Thoracic aorta (tissue), 2 donors: ENCODE results near the gene UBE2L6. TPM values are rescaled to one million over a fixed set of nuclear protein-coding genes. Genes with fewer than 3 reads are reported as not detected.

Experiments
- ATAC-seq: fragments of 150-250 bp; one replicate; pipeline ENCODE4 v1.8.0; 2017; ENCODE audit warnings: low read depth; ENCODE audit not compliant: insufficient number of reproducible peaks, low FRiP score
- DNase-seq: peaks from one replicate; pipeline ENCODE4 v3.0.0-alpha.2; 2020; ENCODE audit warnings: low spot score
- H3K27ac ChIP-seq, 2 donors: fragments of 200-600 bp; sonication (generic); 1 replicate in 1 of 2; 2 replicates in 1 of 2; pipeline ENCODE4 v1.5.1; 2016; ENCODE audit warnings: mild to moderate bottlenecking in 2 of 2, moderate library complexity in 2 of 2
- H3K27me3 ChIP-seq: fragments of 200-600 bp; sonication (generic); replicated peaks from 2 replicates; pipeline ENCODE4 v1.6.0; 2016; ENCODE audit warnings: mild to moderate bottlenecking; ENCODE audit not compliant: insufficient read depth
- H3K36me3 ChIP-seq: fragments of 200-600 bp; sonication (generic); one replicate; pipeline ENCODE4 v1.5.1; 2016
- H3K4me1 ChIP-seq, 2 donors: fragments of 200-600 bp; sonication (generic); 1 replicate in 1 of 2; 2 replicates in 1 of 2; pipeline versions ENCODE4 v1.5.1 to v1.6.0; 2016; ENCODE audit warnings: low read depth in 2 of 2, mild to moderate bottlenecking in 1 of 2; ENCODE audit not compliant: control insufficient read depth in 1 of 2
- H3K4me3 ChIP-seq: fragments of 200-600 bp; sonication (generic); 2 replicates; pipeline ENCODE4 v1.5.1; 2016; ENCODE audit warnings: mild to moderate bottlenecking
- H3K9me3 ChIP-seq: fragments of 200-600 bp; sonication (generic); 2 replicates; pipeline ENCODE4 v1.5.1; 2016
- total RNA-seq, 2 donors: library from RNA; depleted of rRNA; stranded (reverse); fragments of >200 nt; gene quantifications; one replicate each; pipeline versions ENCODE4 v1.1.0 to v1.2.3, GENCODE V29; 2016
- TF ChIP-seq, protein P1 (sequence below): fragments of 200-600 bp; sonication (generic); IDR thresholded peaks from one replicate; pipeline ENCODE4 v1.5.1; 2019; ENCODE audit warnings: antibody characterized with exemption

Gene UBE2L6
- 10 to 100 TPM; 22.6 to 45.8 TPM for total RNA-seq

DNA sequence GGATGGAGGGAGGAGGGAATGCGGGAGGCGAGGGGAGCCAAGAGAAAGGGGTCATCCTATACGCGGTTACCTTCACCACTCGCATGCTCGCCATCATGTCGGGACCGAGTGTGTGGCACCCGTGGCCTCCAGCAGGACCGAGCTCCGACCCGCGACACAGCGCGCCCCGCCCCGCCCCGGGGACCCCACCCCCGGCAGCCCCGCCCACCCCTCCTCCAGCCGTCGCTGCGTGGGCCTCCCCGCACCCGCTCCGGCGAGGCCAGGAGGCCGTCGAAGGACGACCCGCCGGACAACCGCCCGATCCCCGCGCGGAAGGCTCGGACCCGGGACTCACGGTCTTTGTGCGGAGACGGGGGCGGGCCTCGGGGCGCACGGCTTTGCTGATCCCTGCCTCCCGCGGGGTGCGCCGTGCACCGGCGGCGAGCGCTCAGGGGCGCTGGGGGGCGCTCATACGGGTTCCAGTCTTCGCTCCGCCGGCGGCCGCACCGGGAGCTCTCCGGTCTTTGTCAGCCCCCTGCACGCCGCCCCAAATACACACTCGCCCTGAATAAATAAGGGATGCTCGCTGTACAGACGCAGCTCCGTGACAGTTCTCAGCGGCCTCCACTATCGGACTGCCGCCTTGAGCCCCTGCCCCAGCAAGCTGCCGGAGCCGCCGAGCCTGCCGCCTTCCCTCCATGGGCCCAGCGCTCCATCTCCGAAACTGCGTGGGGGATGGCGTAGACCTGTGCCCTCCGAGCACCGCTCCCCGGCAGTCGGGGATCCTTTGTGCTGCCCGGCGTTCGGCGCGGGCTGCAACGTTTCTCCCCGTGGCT lies at the start of gene UBE2L6:
UBE2L6 (minus strand) TSS at position 158 of the 815 bp plus-strand sequence; CDS start at position 97, 61 bp downstream.
- Histone ChIP-seq H3K4me1 (peaks cover 8 to 20% of the 10 kb centered on the region in 2 donors), H3K4me3 (peak within 1 kb of the TSS; percentile 86), H3K9me3 (no peaks in the 10 kb centered on the region), H3K36me3 (no peaks in the 10 kb centered on the region), H3K27me3 (no peaks in the 10 kb centered on the region), H3K27ac (peak within 1 kb of the TSS; percentile 71 to 81)
- ATAC-seq (peak; percentile 40), DNase-seq (peak; percentile 19)
- TF ChIP-seq, protein P1, sequence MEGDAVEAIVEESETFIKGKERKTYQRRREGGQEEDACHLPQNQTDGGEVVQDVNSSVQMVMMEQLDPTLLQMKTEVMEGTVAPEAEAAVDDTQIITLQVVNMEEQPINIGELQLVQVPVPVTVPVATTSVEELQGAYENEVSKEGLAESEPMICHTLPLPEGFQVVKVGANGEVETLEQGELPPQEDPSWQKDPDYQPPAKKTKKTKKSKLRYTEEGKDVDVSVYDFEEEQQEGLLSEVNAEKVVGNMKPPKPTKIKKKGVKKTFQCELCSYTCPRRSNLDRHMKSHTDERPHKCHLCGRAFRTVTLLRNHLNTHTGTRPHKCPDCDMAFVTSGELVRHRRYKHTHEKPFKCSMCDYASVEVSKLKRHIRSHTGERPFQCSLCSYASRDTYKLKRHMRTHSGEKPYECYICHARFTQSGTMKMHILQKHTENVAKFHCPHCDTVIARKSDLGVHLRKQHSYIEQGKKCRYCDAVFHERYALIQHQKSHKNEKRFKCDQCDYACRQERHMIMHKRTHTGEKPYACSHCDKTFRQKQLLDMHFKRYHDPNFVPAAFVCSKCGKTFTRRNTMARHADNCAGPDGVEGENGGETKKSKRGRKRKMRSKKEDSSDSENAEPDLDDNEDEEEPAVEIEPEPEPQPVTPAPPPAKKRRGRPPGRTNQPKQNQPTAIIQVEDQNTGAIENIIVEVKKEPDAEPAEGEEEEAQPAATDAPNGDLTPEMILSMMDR, result no peak

DNA sequence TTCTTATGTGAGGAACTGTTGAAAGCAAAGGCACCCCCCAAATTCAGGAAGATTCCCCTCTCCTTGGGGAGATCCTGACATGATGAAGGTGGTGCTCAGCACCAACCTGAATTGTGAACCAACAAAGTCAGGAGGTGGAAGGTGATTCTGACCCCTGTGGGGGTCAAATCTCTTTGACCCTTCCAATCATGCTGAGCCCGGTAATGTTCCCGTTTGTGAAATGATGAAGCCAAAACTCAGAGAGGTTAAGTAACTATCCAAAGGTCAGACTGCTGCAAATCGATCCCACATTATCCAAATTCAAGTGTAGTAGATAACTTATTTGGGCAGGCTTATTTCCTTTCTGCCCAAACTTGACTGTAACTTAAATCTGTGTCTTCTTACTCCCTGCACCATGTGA lies 49.1 kb upstream of the UBE2L6 start:
- H3K9me3 ChIP-seq, result no peaks in the 10 kb centered on the region
- DNase-seq, result no peak
- no peak overlapping the region for H3K4me3 ChIP-seq
- peaks cover 30% of the 10 kb centered on the region for H3K36me3 ChIP-seq
- no peaks in the 10 kb centered on the region for H3K4me1 ChIP-seq
- ATAC-seq, result no peak
- H3K27ac ChIP-seq, result no peak overlapping the region
- TF ChIP-seq, protein P1, result no peak
- no peaks in the 10 kb centered on the region for H3K27me3 ChIP-seq

DNA sequence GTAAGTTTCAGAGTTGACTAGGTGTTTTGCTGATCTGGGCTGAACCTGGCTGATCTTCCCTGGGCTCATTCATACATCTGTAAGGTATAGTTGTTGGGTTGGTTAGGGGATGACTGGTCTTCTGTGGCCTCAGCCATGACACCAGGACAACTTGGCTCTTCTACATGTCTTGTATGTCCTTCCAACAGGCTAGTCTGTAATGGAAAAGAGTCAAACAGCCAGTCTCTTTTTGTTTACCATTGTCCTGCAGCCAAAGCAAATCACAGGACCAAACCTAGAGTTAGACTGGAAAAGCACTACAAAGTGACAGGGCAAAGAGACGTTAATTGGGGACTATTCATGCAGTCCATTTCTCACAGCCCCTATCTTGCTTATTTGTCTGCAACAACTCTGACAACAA lies 47.8 kb upstream of the UBE2L6 start:
- Histone ChIP-seq H3K4me3 (no peak overlapping the region), H3K27ac (no peak overlapping the region), H3K4me1 (no peaks in the 10 kb centered on the region), H3K27me3 (no peaks in the 10 kb centered on the region), H3K36me3 (peaks cover 27% of the 10 kb centered on the region), H3K9me3 (no peaks in the 10 kb centered on the region)
- TF ChIP-seq, protein P1, result no peak
- DNase-seq (no peak), ATAC-seq (no peak)

DNA sequence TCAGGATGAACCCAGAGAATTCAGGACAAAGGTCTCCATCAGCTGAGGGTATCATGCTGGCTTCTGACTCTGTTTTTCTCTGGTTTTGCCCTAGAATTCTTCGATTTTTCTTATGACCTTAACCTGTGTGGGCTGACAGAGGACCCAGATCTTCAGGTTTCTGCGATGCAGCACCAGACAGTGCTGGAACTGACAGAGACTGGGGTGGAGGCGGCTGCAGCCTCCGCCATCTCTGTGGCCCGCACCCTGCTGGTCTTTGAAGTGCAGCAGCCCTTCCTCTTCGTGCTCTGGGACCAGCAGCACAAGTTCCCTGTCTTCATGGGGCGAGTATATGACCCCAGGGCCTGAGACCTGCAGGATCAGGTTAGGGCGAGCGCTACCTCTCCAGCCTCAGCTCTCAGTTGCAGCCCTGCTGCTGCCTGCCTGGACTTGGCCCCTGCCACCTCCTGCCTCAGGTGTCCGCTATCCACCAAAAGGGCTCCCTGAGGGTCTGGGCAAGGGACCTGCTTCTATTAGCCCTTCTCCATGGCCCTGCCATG lies 46.8 kb upstream of the UBE2L6 start:
- Histone ChIP-seq H3K4me3 (no peak overlapping the region), H3K27me3 (no peaks in the 10 kb centered on the region), H3K9me3 (no peaks in the 10 kb centered on the region), H3K36me3 (peaks cover 30% of the 10 kb centered on the region), H3K27ac (no peak overlapping the region), H3K4me1 (no peaks in the 10 kb centered on the region)
- TF ChIP-seq, protein P1, result no peak
- ATAC-seq (no peak), DNase-seq (no peak)

DNA sequence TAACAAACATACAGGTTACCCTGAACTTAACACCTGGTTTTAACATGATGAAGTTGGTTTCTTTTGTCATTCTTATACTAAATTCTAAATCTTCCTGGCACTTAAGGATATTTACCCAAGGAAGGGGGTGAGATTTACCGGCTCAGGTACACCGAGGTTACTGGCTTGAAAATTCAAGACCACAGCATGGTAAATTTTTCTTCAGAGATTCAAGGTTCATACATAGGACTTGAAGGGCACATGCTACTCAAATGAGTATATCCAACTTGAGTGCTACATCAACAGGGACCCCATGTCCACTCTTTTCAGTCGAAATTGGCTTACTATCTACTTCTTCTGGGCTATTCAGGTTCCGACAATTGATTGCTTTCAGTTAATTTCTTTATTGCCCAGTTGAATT lies 42.7 kb upstream of the UBE2L6 start:
- TF ChIP-seq, protein P1, result no peak
- Histone ChIP-seq H3K9me3 (no peaks in the 10 kb centered on the region), H3K36me3 (peaks cover 56% of the 10 kb centered on the region), H3K4me1 (no peaks in the 10 kb centered on the region), H3K27me3 (no peaks in the 10 kb centered on the region), H3K4me3 (no peak overlapping the region), H3K27ac (no peak overlapping the region)
- no peak for DNase-seq
- ATAC-seq, result no peak
